GM12878 (cell line): ENCODE measurements around the gene MFNG. TPM values are rescaled to one million over a fixed set of nuclear protein-coding genes. Genes with fewer than 3 reads are reported as not detected.

Source experiments
- ATAC-seq: fragments of 200-7000 bp; cut with Tn5 transposase; 3 replicates; pipeline ENCODE4 v1.9.1; 2020; ENCODE audit warnings: mild to moderate bottlenecking, moderate library complexity
- BruUV-seq: library from RNA; stranded (reverse); fragments of 400-500 nt; replicated peaks from 2 replicates; lab custom pipeline; 2021; lab: Mats Ljungman, UMichigan
- CTCF ChIA-PET: fragments of 300-600 bp; sonication (Branson Sonifier 250); formaldehyde crosslinking; extraction: SDS; loops from one replicate; lab custom pipeline; 2021; ENCODE audit warnings: inconsistent platforms; lab: Yijun Ruan, JAX
- POLR2A ChIA-PET: fragments of 350-600 bp; formaldehyde crosslinking; extraction: SDS; loops from one replicate; lab custom pipeline; 2021; ENCODE audit warnings: inconsistent platforms; lab: Charles Lee
- RAD21 ChIA-PET: fragments of 300-600 bp; sonication (Branson Sonifier 250); formaldehyde crosslinking; loops from one replicate; lab custom pipeline; 2023; ENCODE audit warnings: antibody characterized with exemption; ENCODE audit not compliant: unreplicated experiment; lab: Charles Lee
- SMC1A ChIA-PET: fragments of 300-600 bp; sonication (Branson Sonifier 250); formaldehyde crosslinking; loops from one replicate; lab custom pipeline; 2023; ENCODE audit not compliant: unreplicated experiment, uncharacterized antibody; lab: Charles Lee
- DNase-seq: peaks from one replicate; pipeline ENCODE4 v3.0.0-alpha.2; 2011; ENCODE audit warnings: low read depth, low spot score
- FAIRE-seq: peaks from 3 replicates; lab custom pipeline; 2011; peaks lifted over from hg19 to GRCh38; lab: Jason Lieb, UNC
- H2AFZ ChIP-seq: 2 replicates; pipeline ENCODE4 v1.6.0; 2011; ENCODE audit warnings: low read depth, low read length, control low read depth; ENCODE audit not compliant: control insufficient read depth
- H3K27ac ChIP-seq: 2 replicates; pipeline ENCODE4 v1.5.1; 2011; ENCODE audit warnings: control low read depth; ENCODE audit not compliant: control insufficient read depth, insufficient read depth
- H3K27me3 ChIP-seq, 2 experiments: replicated peaks in 1 of 2; 2 replicates each; pipeline versions ENCODE4 v1.6.0 to v1.6.1; 2011; ENCODE audit warnings: low read length in 1 of 2; ENCODE audit not compliant: control insufficient read depth in 2 of 2, insufficient read depth in 2 of 2
- H3K36me3 ChIP-seq, 2 experiments: 2 replicates each; pipeline ENCODE4 v1.5.1; 2011; ENCODE audit warnings: low read length in 1 of 2; ENCODE audit not compliant: control insufficient read depth in 2 of 2, insufficient read depth in 2 of 2
- H3K4me1 ChIP-seq: 2 replicates; pipeline ENCODE4 v1.6.1; 2011; ENCODE audit warnings: mild to moderate bottlenecking, low read length, moderate library complexity, mixed read lengths; ENCODE audit not compliant: control insufficient read depth, insufficient read depth
- H3K4me2 ChIP-seq: 2 replicates; pipeline ENCODE4 v1.6.0; 2011; ENCODE audit warnings: control low read depth; ENCODE audit not compliant: control insufficient read depth, insufficient read depth
- H3K4me3 ChIP-seq: fragments of 200-600 bp; sonication (generic); 2 replicates; pipeline ENCODE4 v1.5.1; 2016
- H3K79me2 ChIP-seq: 2 replicates; pipeline ENCODE4 v1.6.0; 2011; ENCODE audit warnings: low read length; ENCODE audit not compliant: control insufficient read depth, insufficient read depth
- H3K9ac ChIP-seq: 2 replicates; pipeline ENCODE4 v1.8.0; 2011; ENCODE audit warnings: low read length, control low read depth, mixed read lengths; ENCODE audit not compliant: control insufficient read depth, insufficient read depth
- H3K9me3 ChIP-seq: replicated peaks from 3 replicates; pipeline ENCODE4 v1.5.1; 2011; ENCODE audit warnings: mild to moderate bottlenecking, low read length; ENCODE audit not compliant: control insufficient read depth, insufficient read depth
- H4K20me1 ChIP-seq: 2 replicates; pipeline ENCODE4 v1.6.0; 2011; ENCODE audit not compliant: control insufficient read depth, insufficient read depth
- CEBPB ChIP-seq, 2 experiments: fragments of 150-350 bp in 1 of 2; IDR thresholded peaks; 2 replicates each; pipeline ENCODE4 v1.6.1; 2012 to 2014; ENCODE audit warnings: low read depth in 2 of 2, low read length in 2 of 2, borderline replicate concordance in 1 of 2, inconsistent platforms in 1 of 2
- SMARCA5 ChIP-seq: fragments of 450-650 bp; IDR thresholded peaks from 2 replicates; pipeline ENCODE4 v1.6.1; 2017; ENCODE audit warnings: mild to moderate bottlenecking
- SUZ12 ChIP-seq: fragments of 200-600 bp; sonication (generic); IDR thresholded peaks from one replicate; pipeline ENCODE4 v1.6.1; 2018; ENCODE audit warnings: antibody characterized with exemption, mild to moderate bottlenecking; ENCODE audit not compliant: unreplicated experiment
- USF1 ChIP-seq: IDR thresholded peaks from 2 replicates; pipeline ENCODE4 v1.6.1; 2011; ENCODE audit warnings: borderline replicate concordance, low read depth, mild to moderate bottlenecking, moderate library complexity, mixed read lengths, low read length; ENCODE audit not compliant: insufficient read depth; ENCODE audit errors: extremely low read length
- ZNF622 ChIP-seq: fragments of 450-650 bp; IDR thresholded peaks from 2 replicates; pipeline ENCODE4 v1.6.1; 2017; ENCODE audit warnings: mild to moderate bottlenecking, inconsistent platforms
- WGBS: methylation state at CpG from one replicate; pipeline ENCODE4 v1.1.6; 2016; ENCODE audit warnings: low lambda C conversion rate; ENCODE audit not compliant: insufficient replicate concordance, insufficient coverage; ENCODE audit errors: missing lambda C conversion rate; 5-methylcytosine and 5-hydroxymethylcytosine counted together
- in situ Hi-C: fragments of 300-500 bp; cut with MboI; formaldehyde crosslinking; loops from 9 replicates; pipeline ENCODE4 v1.14.3; 2018; ENCODE audit warnings: mixed read lengths
- intact Hi-C: fragments of 100-400 bp; cut with micrococcal nuclease; formaldehyde crosslinking; loops from one replicate; pipeline ENCODE4 v1.14.2; 2022; ENCODE audit not compliant: unreplicated experiment
- polyA plus RNA-seq, 11 experiments: library from polyadenylated mRNA; depleted of rRNA in 4 of 11; unstranded in 6 of 11; stranded (reverse) in 5 of 11; fragments of >200 nt; fragmentation: Nextera tagmentation in 4 of 11; fragmentation: Illumina TruSeq in 1 of 11; extraction: Ambion mirVana in 4 of 11; extraction: Trizol in 1 of 11; gene quantifications; 1 replicate in 1 of 11; 2 replicates in 10 of 11; pipeline versions ENCODE4 v1.2.1 to v1.2.3, GENCODE V29; 2011 to 2016; ENCODE audit warnings: inconsistent platforms in 2 of 11, missing spikeins in 2 of 11, low read depth in 1 of 11
- total RNA-seq, 4 experiments: library from RNA; depleted of rRNA in 3 of 4; stranded (reverse); fragments of >200 nt in 3 of 4; fragmentation: Illumina TruSeq in 1 of 4; extraction: Trizol in 1 of 4; gene quantifications; 2 replicates each; pipeline versions ENCODE4 v1.2.1 to v1.2.3, GENCODE V29; 2013 to 2021

MFNG gene
- total and polyA plus RNA-seq, 10 of the 15 experiments (the other 5 are each of a cell fraction or from before 2014, with no cell fraction given) = 11.5 to 117 (median 68.5) TPM

DNA sequence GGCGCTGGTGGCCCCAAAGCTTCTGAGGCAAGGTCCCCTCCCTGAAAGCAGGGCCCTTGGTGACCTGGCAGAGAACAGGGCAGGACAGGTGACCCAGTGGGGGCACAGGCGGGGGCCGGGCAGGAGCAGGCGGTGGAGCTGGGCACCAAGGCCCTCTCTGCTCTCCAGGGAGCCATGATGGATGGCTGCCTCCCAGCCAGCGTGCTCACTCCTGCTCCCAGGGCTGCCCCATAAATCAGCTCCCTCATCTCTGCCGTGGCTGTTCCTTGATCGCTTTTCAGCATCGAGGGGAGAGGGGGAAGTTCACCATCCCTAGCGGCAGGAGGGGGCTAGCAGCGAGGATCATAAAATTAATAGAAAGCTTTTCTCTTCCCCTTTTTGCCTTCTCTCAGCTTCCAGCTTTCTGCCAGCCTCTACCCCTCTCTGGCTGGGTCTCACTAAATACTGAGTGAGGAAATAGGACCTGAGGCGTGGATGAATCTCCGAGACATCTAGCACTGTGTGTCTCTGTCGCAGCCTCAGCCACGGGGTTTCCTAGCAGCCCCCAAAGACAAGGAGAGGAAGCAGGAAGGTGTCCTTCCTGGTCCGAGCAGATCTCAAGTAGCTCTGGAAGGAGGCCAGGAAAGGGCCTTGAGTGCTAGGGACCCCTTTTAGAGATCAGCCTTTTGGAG lies 36.7 kb downstream of the MFNG start (continued):
- TF ChIP-seq ZNF622 (no peak), USF1 (no peak), CEBPB (IDR thresholded peaks at IDR 0.05; ENCODE audit: borderline replicate concordance in 1 of 2, low read depth in 2 of 2, low read length in 2 of 2) (no peak)

GRCh38 chr22:37448516-37449127 lies 37.6 kb downstream of the MFNG start:
- no peak overlapping the region for H2AFZ ChIP-seq
- H4K20me1 ChIP-seq = no peaks in the 10 kb centered on the region
- BruUV-seq = no TSS peak
- POLR2A ChIA-PET = no interaction called here
- H3K4me1 ChIP-seq = no peaks in the 10 kb centered on the region
- ATAC-seq = no peak
- H3K9ac ChIP-seq = no peak overlapping the region
- H3K9me3 ChIP-seq = no peaks in the 10 kb centered on the region
- TF ChIP-seq SMARCA5 = no peak
- no peak for TF ChIP-seq SUZ12
- no peaks in the 10 kb centered on the region for H3K79me2 ChIP-seq
- H3K27ac ChIP-seq = no peak overlapping the region
- no peak overlapping the region for H3K4me2 ChIP-seq
- H3K27me3 ChIP-seq = no peaks in the 10 kb centered on the region; a peak in 1 of 4 replicates
- intact Hi-C loops = no loop called here
- no peak for DNase-seq
- H3K36me3 ChIP-seq = no peaks in the 10 kb centered on the region
- no peak for FAIRE-seq
- WGBS = 58% methylated on average over 17 of the region's 18 CpGs
- SMC1A ChIA-PET = no interaction called here
- in situ Hi-C loops = no loop called here
- RAD21 ChIA-PET = no interaction called here
- no peak overlapping the region for H3K4me3 ChIP-seq
- CTCF ChIA-PET = interaction anchor here (1.0 to 1.4 kb wide), 2 partner anchors 9 to 131 kb away, joined by 3 to 5 read pairs; no protein-coding TSS in a partner anchor
